ENCODE data around the gene PLPP6.

PLPP6 gene

GRCh38 chr9:4620057-4620765, 41.9 kb upstream of the PLPP6 start:
- no peak for DNase-seq (ENCODE audit: low spot score)
- in situ Hi-C loops (cut with MboI; ENCODE audit: low sequenced_read_pairs, unreplicated experiment) = no loop called here
- TF ChIP-seq CTCF (IDR thresholded peaks at IDR 0.05; ENCODE audit: borderline replicate concordance, control extremely low read depth, extremely low read depth, insufficient read depth, missing control alignments) = no peak

- in situ Hi-C loops (cut with MboI; ENCODE audit: low sequenced_read_pairs, unreplicated experiment) = no loop called here
- DNase-seq (ENCODE audit: low spot score) = no peak
- TF ChIP-seq CTCF (IDR thresholded peaks at IDR 0.05; ENCODE audit: borderline replicate concordance, control extremely low read depth, extremely low read depth, insufficient read depth, missing control alignments) = no peak
These were observed 41.1 kb upstream of the PLPP6 start for GRCh38 chr9:4620881-4621555.

GRCh38 chr9:4622016-4622415, 40.1 kb upstream of the PLPP6 start:
- no peak for DNase-seq (ENCODE audit: low spot score)
- no peak for TF ChIP-seq CTCF (IDR thresholded peaks at IDR 0.05; ENCODE audit: borderline replicate concordance, control extremely low read depth, extremely low read depth, insufficient read depth, missing control alignments)
- in situ Hi-C loops (cut with MboI; ENCODE audit: low sequenced_read_pairs, unreplicated experiment) = no loop called here

GRCh38 chr9:4630836-4631235, 31.3 kb upstream of the PLPP6 start:
- no peak for TF ChIP-seq CTCF (IDR thresholded peaks at IDR 0.05; ENCODE audit: borderline replicate concordance, control extremely low read depth, extremely low read depth, insufficient read depth, missing control alignments)
- no peak for DNase-seq (ENCODE audit: low spot score)
- in situ Hi-C loops (cut with MboI; ENCODE audit: low sequenced_read_pairs, unreplicated experiment) = loop anchor here (25.0 kb wide), 1 partner anchor 244 kb away; no protein-coding TSS in a partner anchor

GRCh38 chr9:4638968-4639367, 23.1 kb upstream of the PLPP6 start:
- in situ Hi-C loops (cut with MboI; ENCODE audit: low sequenced_read_pairs, unreplicated experiment) = loop anchor here (25.0 kb wide), 1 partner anchor 252 kb away; no protein-coding TSS in a partner anchor
- DNase-seq (ENCODE audit: low spot score) = no peak
- TF ChIP-seq CTCF (IDR thresholded peaks at IDR 0.05; ENCODE audit: borderline replicate concordance, control extremely low read depth, extremely low read depth, insufficient read depth, missing control alignments) = no peak

- TF ChIP-seq CTCF (IDR thresholded peaks at IDR 0.05; ENCODE audit: borderline replicate concordance, control extremely low read depth, extremely low read depth, insufficient read depth, missing control alignments) = no peak
- in situ Hi-C loops (cut with MboI; ENCODE audit: low sequenced_read_pairs, unreplicated experiment) = loop anchor here (25.0 kb wide), 1 partner anchor 252 kb away; no protein-coding TSS in a partner anchor
- DNase-seq (ENCODE audit: low spot score) = no peak
These were observed 22.7 kb upstream of the PLPP6 start for GRCh38 chr9:4639420-4639819.

Measured in GM13976 (cell line).